GM18951 (cell line): Measurements from ENCODE around the gene MMADHC.

ENCODE experiments used
- POLR2A ChIP-seq: IDR thresholded peaks from 4 replicates; pipeline ENCODE4 v1.6.1; 2011; ENCODE audit warnings: mild to moderate bottlenecking; ENCODE audit not compliant: insufficient read length, insufficient read depth; ENCODE audit errors: extremely low read depth
- in situ Hi-C: fragments of 300-500 bp; cut with MboI; formaldehyde crosslinking; loops from one replicate; pipeline ENCODE4 v1.12.0; 2022; ENCODE audit warnings: low sequenced_read_pairs, mixed read lengths, inconsistent platforms; ENCODE audit not compliant: unreplicated experiment

Gene MMADHC

GRCh38 chr2:149587220-149587949 is at the start of gene MMADHC:
MMADHC (minus strand) TSS chr2:149587775; CDS start chr2:149587097, 678 bp downstream.
- TF ChIP-seq POLR2A, result peak; percentile 95
- in situ Hi-C loops, result no loop called here

DNA sequence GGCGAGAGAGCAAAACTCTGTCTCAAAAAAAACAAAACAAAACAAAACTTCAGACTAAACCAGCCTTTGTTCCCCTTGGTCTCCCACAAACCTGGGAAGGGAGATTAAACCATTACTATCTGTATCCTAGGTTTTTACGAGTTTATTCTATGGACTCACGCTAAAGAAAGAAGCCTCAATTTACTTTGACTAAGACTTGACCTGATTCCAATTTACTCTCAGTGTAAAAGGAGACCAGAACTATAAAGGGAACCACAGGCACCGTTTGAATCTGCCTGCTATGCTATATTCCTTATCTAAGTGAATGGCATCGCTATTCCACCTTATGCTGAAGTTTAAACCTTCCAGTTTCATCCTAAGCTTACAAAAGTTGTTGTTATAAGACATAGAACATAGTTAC is 46.5 kb upstream of the MMADHC start:
- no peak for TF ChIP-seq POLR2A
- in situ Hi-C loops, result no loop called here

GRCh38 chr2:149630445-149630844 is 42.9 kb upstream of the MMADHC start:
- no peak for TF ChIP-seq POLR2A
- in situ Hi-C loops, result no loop called here

GRCh38 chr2:149629026-149629425 is 41.5 kb upstream of the MMADHC start:
- in situ Hi-C loops, result no loop called here
- no peak for TF ChIP-seq POLR2A

- in situ Hi-C loops, result no loop called here
- no peak for TF ChIP-seq POLR2A
These were observed 39.7 kb upstream of the MMADHC start for GRCh38 chr2:149627111-149627801.

DNA sequence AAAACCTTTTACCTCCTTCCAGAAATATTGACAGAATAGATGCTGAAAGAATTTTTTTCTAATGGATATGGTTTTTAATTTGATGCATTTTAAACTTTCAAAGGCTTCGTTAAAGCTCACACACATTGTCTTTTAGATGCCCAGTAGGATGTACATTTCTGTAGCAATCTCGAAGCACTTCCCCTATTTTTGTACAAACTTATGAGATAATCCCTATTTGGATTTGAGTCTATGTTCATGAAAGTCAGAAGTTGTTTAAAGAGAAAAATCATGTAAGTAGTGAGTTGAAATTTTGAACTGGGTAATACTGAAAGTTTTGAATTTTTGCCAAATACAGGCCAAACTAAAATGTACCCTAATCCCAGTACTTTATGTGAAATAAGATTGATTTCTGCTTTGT is 38.1 kb upstream of the MMADHC start:
- TF ChIP-seq POLR2A, result no peak
- in situ Hi-C loops, result no loop called here

GRCh38 chr2:149625271-149625670 is 37.7 kb upstream of the MMADHC start:
- in situ Hi-C loops, result no loop called here
- no peak for TF ChIP-seq POLR2A

GRCh38 chr2:149622343-149622742 is 34.8 kb upstream of the MMADHC start:
- in situ Hi-C loops, result no loop called here
- no peak for TF ChIP-seq POLR2A

DNA sequence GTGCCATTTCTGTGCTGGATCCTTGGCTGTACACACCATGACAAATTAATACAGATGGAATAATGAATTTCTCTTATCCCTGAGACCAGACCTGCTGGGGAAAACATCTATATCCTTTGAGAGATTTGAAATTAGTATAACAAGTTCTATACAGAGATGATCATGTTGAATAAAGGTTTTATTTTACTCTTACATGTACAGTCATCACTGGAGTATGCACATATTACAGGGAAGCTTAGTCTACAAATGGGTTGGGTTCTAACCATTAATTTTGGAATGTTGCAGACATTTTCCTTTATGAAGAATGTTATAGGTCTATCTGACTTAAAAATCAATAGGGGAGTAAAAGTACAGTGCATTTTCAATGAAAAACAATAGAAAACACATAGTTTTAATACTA is 29.9 kb upstream of the MMADHC start:
- in situ Hi-C loops, result no loop called here
- TF ChIP-seq POLR2A, result no peak

DNA sequence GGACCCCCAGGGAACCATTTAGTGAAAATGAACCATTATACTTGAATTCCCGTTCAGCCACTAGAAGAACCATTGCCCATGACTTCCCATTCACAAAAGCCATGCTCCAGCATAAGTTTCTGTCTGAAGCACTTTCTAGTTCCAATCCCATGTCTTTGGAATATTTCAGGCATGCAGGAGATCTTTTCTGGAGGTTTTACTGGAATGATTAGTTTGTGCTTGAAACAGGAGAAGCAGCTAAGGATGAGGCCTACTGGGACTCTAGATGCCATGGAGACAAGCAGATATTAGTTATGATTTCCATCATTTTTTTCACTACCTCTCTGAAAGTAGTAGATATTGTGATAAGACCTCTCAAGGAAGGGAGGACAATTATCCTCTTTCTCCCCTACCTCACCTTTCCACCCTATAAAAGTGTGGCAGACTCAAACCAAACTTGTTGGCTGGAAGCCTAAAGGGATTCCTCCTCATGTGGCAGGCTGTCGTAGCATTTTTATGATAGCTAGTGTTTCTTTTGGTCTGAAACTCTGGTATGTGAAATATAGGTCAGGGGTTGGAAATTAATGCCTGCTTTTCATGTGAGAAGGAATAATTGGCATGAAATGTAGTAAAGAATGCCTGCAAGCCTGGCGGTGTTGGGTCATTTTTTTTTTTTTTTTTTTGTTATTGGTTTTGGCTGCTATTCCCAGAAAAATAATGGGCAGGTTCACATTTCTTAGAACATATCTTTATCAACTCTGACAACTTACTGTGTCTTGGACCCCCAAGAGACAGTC is 29.3 kb upstream of the MMADHC start:
- in situ Hi-C loops, result no loop called here
- no peak for TF ChIP-seq POLR2A

DNA sequence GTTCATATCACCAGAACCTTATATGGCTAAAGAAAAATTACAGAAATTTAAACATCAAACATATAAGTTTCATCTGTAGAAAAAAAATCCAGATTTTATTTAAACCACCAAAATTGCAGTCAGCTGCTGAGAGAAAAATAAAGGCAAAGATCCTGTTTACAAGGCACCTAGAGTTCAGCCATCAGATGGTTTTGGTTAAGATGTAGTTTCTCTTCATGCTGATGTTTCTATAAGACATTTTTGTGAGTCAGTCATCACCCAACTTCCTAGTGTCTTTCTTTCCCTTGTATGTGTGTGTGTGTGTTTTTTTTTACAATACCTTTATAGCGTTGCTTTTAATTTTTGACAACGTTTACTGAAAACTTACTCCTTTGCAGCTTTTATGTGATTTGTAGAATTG is 26.1 kb upstream of the MMADHC start:
- in situ Hi-C loops, result no loop called here
- TF ChIP-seq POLR2A, result no peak

- TF ChIP-seq POLR2A, result no peak
- in situ Hi-C loops, result no loop called here
These were observed 24.5 kb upstream of the MMADHC start for GRCh38 chr2:149612122-149612521.

- no peak for TF ChIP-seq POLR2A
- in situ Hi-C loops, result no loop called here
These were observed 23.7 kb upstream of the MMADHC start for GRCh38 chr2:149611100-149611820.
